ENCODE results near the gene ARFGEF3.

Gene ARFGEF3

GRCh38 chr6:138219398-138219797 lies 57.7 kb downstream of the ARFGEF3 start:
- no peak for DNase-seq

- no peak for DNase-seq
Observed at GRCh38 chr6:138219901-138220300, 58.2 kb downstream of the ARFGEF3 start.

- DNase-seq, result no peak
Observed at GRCh38 chr6:138222901-138223546, 61.3 kb downstream of the ARFGEF3 start.

- no peak for DNase-seq
Observed at GRCh38 chr6:138225953-138226352, 64.2 kb downstream of the ARFGEF3 start.

- DNase-seq, result no peak
Observed at GRCh38 chr6:138226700-138227315, 65.1 kb downstream of the ARFGEF3 start.

- DNase-seq, result no peak
Observed at GRCh38 chr6:138227316-138227781, 65.6 kb downstream of the ARFGEF3 start.

GRCh38 chr6:138229072-138229471 lies 67.3 kb downstream of the ARFGEF3 start:
- DNase-seq, result no peak

- no peak for DNase-seq
Observed at GRCh38 chr6:138229663-138230179, 68.0 kb downstream of the ARFGEF3 start.

- no peak for DNase-seq
Observed at GRCh38 chr6:138230221-138230620, 68.5 kb downstream of the ARFGEF3 start.

GRCh38 chr6:138230759-138231380 lies 69.1 kb downstream of the ARFGEF3 start:
- DNase-seq, result no peak

- DNase-seq, result no peak
Observed at GRCh38 chr6:138231381-138231886, 69.7 kb downstream of the ARFGEF3 start.

GRCh38 chr6:138234363-138234762 lies 72.6 kb downstream of the ARFGEF3 start:
- DNase-seq, result no peak

- no peak for DNase-seq
Observed at GRCh38 chr6:138235205-138235604, 73.5 kb downstream of the ARFGEF3 start.

- no peak for DNase-seq
Observed at GRCh38 chr6:138235693-138236092, 74.0 kb downstream of the ARFGEF3 start.

- DNase-seq, result no peak
Observed at GRCh38 chr6:138237463-138237862, 75.7 kb downstream of the ARFGEF3 start.

GRCh38 chr6:138238368-138238767 lies 76.6 kb downstream of the ARFGEF3 start:
- no peak for DNase-seq

GRCh38 chr6:138239774-138240173 lies 78.0 kb downstream of the ARFGEF3 start:
- no peak for DNase-seq

- DNase-seq, result no peak
Observed at GRCh38 chr6:138240476-138241245, 78.9 kb downstream of the ARFGEF3 start.

GRCh38 chr6:138241381-138241780 lies 79.6 kb downstream of the ARFGEF3 start:
- no peak for DNase-seq

- DNase-seq, result no peak
Observed at GRCh38 chr6:138241934-138242333, 80.2 kb downstream of the ARFGEF3 start.

- DNase-seq, result no peak
Observed at GRCh38 chr6:138242987-138243592, 81.4 kb downstream of the ARFGEF3 start.

GRCh38 chr6:138245751-138246150 lies 84.0 kb downstream of the ARFGEF3 start:
- DNase-seq, result no peak
